Measurements from ENCODE around the gene KRTAP3-2.
A peak's percentile ranks its signal among the peaks of the same experiment; 100 is the strongest.

KRTAP3-2 gene

GRCh38 chr17:40974366-40974765 lies 25.3 kb downstream of the KRTAP3-2 start:
- H4K8ac ChIP-seq (ENCODE audit: low read depth, low read length): no peak overlapping the region
- H3K79me1 ChIP-seq (ENCODE audit: low read length): no peaks in the 10 kb centered on the region
- H3K36me3 ChIP-seq (ENCODE audit: control insufficient read depth, insufficient read depth, low read length): no peaks in the 10 kb centered on the region
- no peak overlapping the region for H3K4me2 ChIP-seq (ENCODE audit: low read length)
- no peak overlapping the region for H2AK5ac ChIP-seq (ENCODE audit: low read length)
- H3K79me2 ChIP-seq (ENCODE audit: control insufficient read depth, insufficient read depth, low read length): no peaks in the 10 kb centered on the region
- no peak overlapping the region for H3K56ac ChIP-seq (ENCODE audit: low read length)
- H3K4ac ChIP-seq (ENCODE audit: low read depth, low read length): no peak overlapping the region
- no peak overlapping the region for H3K27ac ChIP-seq (ENCODE audit: low read depth, low read length)
- no peak overlapping the region for H2BK5ac ChIP-seq (ENCODE audit: low read length)
- H3K27me3 ChIP-seq (ENCODE audit: insufficient read depth, low read length, poor library complexity): no peaks in the 10 kb centered on the region
- no peak overlapping the region for H3K9ac ChIP-seq (ENCODE audit: low read length)
- no peak overlapping the region for H3K23ac ChIP-seq (ENCODE audit: low read length)
- no peak overlapping the region for H2BK120ac ChIP-seq (ENCODE audit: low read depth, low read length)
- H2BK15ac ChIP-seq (replicated peaks; ENCODE audit: low read depth): no peak overlapping the region
- 100% methylated on average over 2 of the region's 3 CpGs for WGBS (ENCODE audit: extremely low coverage, insufficient coverage, low lambda C conversion rate)
- DNase-seq: no peak
- no peak overlapping the region for H4K5ac ChIP-seq (ENCODE audit: low read length)
- H3K18ac ChIP-seq (ENCODE audit: low read length): no peak overlapping the region
- no peak overlapping the region for H3K4me3 ChIP-seq (ENCODE audit: low read length)
- H3K4me1 ChIP-seq (ENCODE audit: control insufficient read depth, low read depth, low read length): no peaks in the 10 kb centered on the region

GRCh38 chr17:40967582-40967981 lies 32.1 kb downstream of the KRTAP3-2 start:
- Histone ChIP-seq H2BK5ac (ENCODE audit: low read length) (no peak overlapping the region), H4K5ac (ENCODE audit: low read length) (no peak overlapping the region), H2BK15ac (replicated peaks; ENCODE audit: low read depth) (no peak overlapping the region), H3K18ac (ENCODE audit: low read length) (no peak overlapping the region), H3K79me1 (ENCODE audit: low read length) (no peaks in the 10 kb centered on the region), H3K4ac (ENCODE audit: low read depth, low read length) (no peak overlapping the region), H2AK5ac (ENCODE audit: low read length) (no peak overlapping the region), H3K56ac (ENCODE audit: low read length) (no peak overlapping the region), H3K23ac (ENCODE audit: low read length) (no peak overlapping the region), H3K27me3 (ENCODE audit: insufficient read depth, low read length, poor library complexity) (no peaks in the 10 kb centered on the region), H3K36me3 (ENCODE audit: control insufficient read depth, insufficient read depth, low read length) (no peaks in the 10 kb centered on the region), H3K4me1 (ENCODE audit: control insufficient read depth, low read depth, low read length) (no peaks in the 10 kb centered on the region), H3K9ac (ENCODE audit: low read length) (no peak overlapping the region), H3K79me2 (ENCODE audit: control insufficient read depth, insufficient read depth, low read length) (no peaks in the 10 kb centered on the region), H2BK120ac (ENCODE audit: low read depth, low read length) (no peak overlapping the region), H4K8ac (ENCODE audit: low read depth, low read length) (no peak overlapping the region), H3K4me3 (ENCODE audit: low read length) (no peak overlapping the region), H3K4me2 (ENCODE audit: low read length) (no peak overlapping the region), H3K27ac (ENCODE audit: low read depth, low read length) (no peak overlapping the region)
- WGBS (ENCODE audit: extremely low coverage, insufficient coverage, low lambda C conversion rate): no CpG with 5 or more reads among the region's 1 CpG
- DNase-seq: no peak

- Histone ChIP-seq H2AK5ac (ENCODE audit: low read length) (no peak within 1 kb of the TSS), H3K4me1 (ENCODE audit: control insufficient read depth, low read depth, low read length) (no peaks in the 10 kb centered on the region), H3K27me3 (ENCODE audit: insufficient read depth, low read length, poor library complexity) (no peaks in the 10 kb centered on the region), H3K4ac (ENCODE audit: low read depth, low read length) (no peak within 1 kb of the TSS), H3K18ac (ENCODE audit: low read length) (no peak within 1 kb of the TSS), H3K79me2 (ENCODE audit: control insufficient read depth, insufficient read depth, low read length) (no peaks in the 10 kb centered on the region), H3K23ac (ENCODE audit: low read length) (no peak within 1 kb of the TSS), H3K27ac (ENCODE audit: low read depth, low read length) (no peak within 1 kb of the TSS), H2BK120ac (ENCODE audit: low read depth, low read length) (no peak within 1 kb of the TSS), H4K5ac (ENCODE audit: low read length) (no peak within 1 kb of the TSS), H4K8ac (ENCODE audit: low read depth, low read length) (no peak within 1 kb of the TSS), H2BK15ac (replicated peaks; ENCODE audit: low read depth) (no peak within 1 kb of the TSS), H3K4me2 (ENCODE audit: low read length) (no peak within 1 kb of the TSS), H3K36me3 (ENCODE audit: control insufficient read depth, insufficient read depth, low read length) (no peaks in the 10 kb centered on the region), H3K4me3 (ENCODE audit: low read length) (no peak within 1 kb of the TSS), H2BK5ac (ENCODE audit: low read length) (no peak within 1 kb of the TSS), H3K9ac (ENCODE audit: low read length) (no peak within 1 kb of the TSS), H3K79me1 (ENCODE audit: low read length) (no peaks in the 10 kb centered on the region), H3K56ac (ENCODE audit: low read length) (no peak within 1 kb of the TSS)
- DNase-seq: no peak
- no CpG with 5 or more reads among the region's 1 CpG for WGBS (ENCODE audit: extremely low coverage, insufficient coverage, low lambda C conversion rate)
These were observed 32.9 kb downstream of the KRTAP3-2 start, which contains the start of gene KRT39 for GRCh38 chr17:40966848-40967247. KRT39 (minus strand) TSS chr17:40966948; CDS start chr17:40966856, 92 bp downstream.

GRCh38 chr17:40963838-40964237 lies 35.9 kb downstream of the KRTAP3-2 start:
- WGBS (ENCODE audit: extremely low coverage, insufficient coverage, low lambda C conversion rate): no CpG with 5 or more reads among the region's 1 CpG
- H3K36me3 ChIP-seq (ENCODE audit: control insufficient read depth, insufficient read depth, low read length): no peaks in the 10 kb centered on the region
- no peak overlapping the region for H3K4me3 ChIP-seq (ENCODE audit: low read length)
- no peak overlapping the region for H4K5ac ChIP-seq (ENCODE audit: low read length)
- no peak overlapping the region for H2BK120ac ChIP-seq (ENCODE audit: low read depth, low read length)
- H2BK5ac ChIP-seq (ENCODE audit: low read length): no peak overlapping the region
- no peaks in the 10 kb centered on the region for H3K79me1 ChIP-seq (ENCODE audit: low read length)
- no peak overlapping the region for H2AK5ac ChIP-seq (ENCODE audit: low read length)
- H3K79me2 ChIP-seq (ENCODE audit: control insufficient read depth, insufficient read depth, low read length): no peaks in the 10 kb centered on the region
- no peak overlapping the region for H4K8ac ChIP-seq (ENCODE audit: low read depth, low read length)
- H3K56ac ChIP-seq (ENCODE audit: low read length): no peak overlapping the region
- DNase-seq: peak; percentile 16
- no peak overlapping the region for H3K9ac ChIP-seq (ENCODE audit: low read length)
- no peak overlapping the region for H3K18ac ChIP-seq (ENCODE audit: low read length)
- H3K4ac ChIP-seq (ENCODE audit: low read depth, low read length): no peak overlapping the region
- no peak overlapping the region for H3K4me2 ChIP-seq (ENCODE audit: low read length)
- H3K27me3 ChIP-seq (ENCODE audit: insufficient read depth, low read length, poor library complexity): no peaks in the 10 kb centered on the region
- H3K4me1 ChIP-seq (ENCODE audit: control insufficient read depth, low read depth, low read length): no peaks in the 10 kb centered on the region
- no peak overlapping the region for H3K27ac ChIP-seq (ENCODE audit: low read depth, low read length)
- H3K23ac ChIP-seq (ENCODE audit: low read length): no peak overlapping the region
- no peak overlapping the region for H2BK15ac ChIP-seq (replicated peaks; ENCODE audit: low read depth)

- H3K79me2 ChIP-seq (ENCODE audit: control insufficient read depth, insufficient read depth, low read length): no peaks in the 10 kb centered on the region
- H3K9ac ChIP-seq (ENCODE audit: low read length): no peak overlapping the region
- H2AK5ac ChIP-seq (ENCODE audit: low read length): no peak overlapping the region
- H2BK15ac ChIP-seq (replicated peaks; ENCODE audit: low read depth): no peak overlapping the region
- WGBS (ENCODE audit: extremely low coverage, insufficient coverage, low lambda C conversion rate): no CpG with 5 or more reads among the region's 4 CpGs
- H3K4ac ChIP-seq (ENCODE audit: low read depth, low read length): no peak overlapping the region
- no peak overlapping the region for H3K23ac ChIP-seq (ENCODE audit: low read length)
- H3K4me2 ChIP-seq (ENCODE audit: low read length): no peak overlapping the region
- no peaks in the 10 kb centered on the region for H3K79me1 ChIP-seq (ENCODE audit: low read length)
- no peak for DNase-seq
- no peak overlapping the region for H4K5ac ChIP-seq (ENCODE audit: low read length)
- no peak overlapping the region for H3K56ac ChIP-seq (ENCODE audit: low read length)
- H3K36me3 ChIP-seq (ENCODE audit: control insufficient read depth, insufficient read depth, low read length): no peaks in the 10 kb centered on the region
- no peaks in the 10 kb centered on the region for H3K4me1 ChIP-seq (ENCODE audit: control insufficient read depth, low read depth, low read length)
- H3K27ac ChIP-seq (ENCODE audit: low read depth, low read length): no peak overlapping the region
- no peaks in the 10 kb centered on the region for H3K27me3 ChIP-seq (ENCODE audit: insufficient read depth, low read length, poor library complexity)
- H3K4me3 ChIP-seq (ENCODE audit: low read length): no peak overlapping the region
- no peak overlapping the region for H2BK120ac ChIP-seq (ENCODE audit: low read depth, low read length)
- no peak overlapping the region for H3K18ac ChIP-seq (ENCODE audit: low read length)
- H4K8ac ChIP-seq (ENCODE audit: low read depth, low read length): no peak overlapping the region
- H2BK5ac ChIP-seq (ENCODE audit: low read length): no peak overlapping the region
These were observed 37.6 kb downstream of the KRTAP3-2 start for GRCh38 chr17:40962059-40962561.

- H3K27me3 ChIP-seq (ENCODE audit: insufficient read depth, low read length, poor library complexity): no peaks in the 10 kb centered on the region
- no peaks in the 10 kb centered on the region for H3K4me1 ChIP-seq (ENCODE audit: control insufficient read depth, low read depth, low read length)
- H3K4me2 ChIP-seq (ENCODE audit: low read length): no peak overlapping the region
- no peak overlapping the region for H3K56ac ChIP-seq (ENCODE audit: low read length)
- no peak overlapping the region for H3K4me3 ChIP-seq (ENCODE audit: low read length)
- no peak overlapping the region for H3K18ac ChIP-seq (ENCODE audit: low read length)
- H2AK5ac ChIP-seq (ENCODE audit: low read length): no peak overlapping the region
- no peak overlapping the region for H3K9ac ChIP-seq (ENCODE audit: low read length)
- DNase-seq: no peak
- no peaks in the 10 kb centered on the region for H3K79me1 ChIP-seq (ENCODE audit: low read length)
- no peaks in the 10 kb centered on the region for H3K36me3 ChIP-seq (ENCODE audit: control insufficient read depth, insufficient read depth, low read length)
- H4K8ac ChIP-seq (ENCODE audit: low read depth, low read length): no peak overlapping the region
- H2BK120ac ChIP-seq (ENCODE audit: low read depth, low read length): no peak overlapping the region
- no peak overlapping the region for H2BK5ac ChIP-seq (ENCODE audit: low read length)
- no CpG with 5 or more reads among the region's 1 CpG for WGBS (ENCODE audit: extremely low coverage, insufficient coverage, low lambda C conversion rate)
- H3K4ac ChIP-seq (ENCODE audit: low read depth, low read length): no peak overlapping the region
- H3K79me2 ChIP-seq (ENCODE audit: control insufficient read depth, insufficient read depth, low read length): no peaks in the 10 kb centered on the region
- H4K5ac ChIP-seq (ENCODE audit: low read length): no peak overlapping the region
- no peak overlapping the region for H2BK15ac ChIP-seq (replicated peaks; ENCODE audit: low read depth)
- no peak overlapping the region for H3K27ac ChIP-seq (ENCODE audit: low read depth, low read length)
- no peak overlapping the region for H3K23ac ChIP-seq (ENCODE audit: low read length)
These were observed 38.1 kb downstream of the KRTAP3-2 start for GRCh38 chr17:40961591-40961990.

All from mesendoderm (in vitro differentiated cells).